GM23338 (cell line): ENCODE results near the gene KIF6. TPM values are rescaled to one million over a fixed set of nuclear protein-coding genes. Genes with fewer than 3 reads are reported as not detected.

Experiments used
- ATAC-seq: fragments of 200-7000 bp; cut with Tn5 transposase; 3 replicates; pipeline ENCODE4 v1.9.1; 2020
- DNase-seq: peaks from one replicate; pipeline ENCODE4 v3.0.0-alpha.2; 2015; ENCODE audit warnings: low spot score
- H2AFZ ChIP-seq: fragments of 200-600 bp; sonication (generic); 2 replicates; pipeline ENCODE4 v1.8.0; 2016; ENCODE audit warnings: antibody characterized with exemption, mild to moderate bottlenecking, moderate library complexity
- H3F3A ChIP-seq: fragments of 200-600 bp; sonication (generic); replicated peaks from 2 replicates; pipeline ENCODE4 v1.8.0; 2017; ENCODE audit warnings: antibody characterized with exemption, mixed run types, low read depth
- H3K27ac ChIP-seq: fragments of 200-600 bp; sonication (generic); 2 replicates; pipeline ENCODE4 v1.6.1; 2016; ENCODE audit warnings: low read depth
- H3K27me3 ChIP-seq: fragments of 200-600 bp; sonication (generic); 2 replicates; pipeline ENCODE4 v1.8.0; 2016; ENCODE audit warnings: mild to moderate bottlenecking, mixed run types, moderate library complexity; ENCODE audit not compliant: insufficient read depth
- H3K36me3 ChIP-seq: fragments of 200-600 bp; sonication (generic); 2 replicates; pipeline ENCODE4 v1.8.0; 2016; ENCODE audit warnings: mild to moderate bottlenecking; ENCODE audit not compliant: insufficient read depth
- H3K4me1 ChIP-seq: fragments of 200-600 bp; sonication (generic); 2 replicates; pipeline ENCODE4 v1.8.0; 2016; ENCODE audit warnings: mild to moderate bottlenecking, moderate library complexity; ENCODE audit not compliant: insufficient read depth
- H3K4me2 ChIP-seq: fragments of 200-600 bp; sonication (generic); 2 replicates; pipeline ENCODE4 v1.7.1; 2017; ENCODE audit warnings: mixed run types
- H3K4me3 ChIP-seq: fragments of 200-600 bp; sonication (generic); 2 replicates; pipeline ENCODE4 v1.6.1; 2016; ENCODE audit warnings: mixed run types
- H3K79me2 ChIP-seq: fragments of 200-600 bp; sonication (generic); replicated peaks from 2 replicates; pipeline ENCODE4 v1.8.0; 2017; ENCODE audit warnings: mild to moderate bottlenecking; ENCODE audit not compliant: insufficient read depth
- H3K9me2 ChIP-seq: fragments of 200-600 bp; sonication (generic); 2 replicates; pipeline ENCODE4 v1.8.0; 2017; ENCODE audit not compliant: insufficient read depth
- H4K20me1 ChIP-seq: fragments of 200-600 bp; sonication (generic); replicated peaks from 2 replicates; pipeline ENCODE4 v1.8.0; 2017; ENCODE audit warnings: mild to moderate bottlenecking; ENCODE audit not compliant: insufficient read depth
- H3K27ac Mint-ChIP-seq: 2 replicates; pipeline ENCODE4 v1.8.0; 2020; ENCODE audit warnings: inconsistent platforms, mild to moderate bottlenecking, moderate library complexity, mixed read lengths
- H3K27me3 Mint-ChIP-seq: 3 replicates; pipeline ENCODE4 v1.8.0; 2022; ENCODE audit warnings: low read depth, mild to moderate bottlenecking, moderate library complexity, mixed read lengths, inconsistent platforms; ENCODE audit not compliant: insufficient read depth, poor library complexity
- H3K36me3 Mint-ChIP-seq: 3 replicates; pipeline ENCODE4 v1.8.0; 2021; ENCODE audit warnings: low read depth, mild to moderate bottlenecking, inconsistent platforms, moderate library complexity, mixed read lengths
- H3K4me1 Mint-ChIP-seq: 3 replicates; pipeline ENCODE4 v1.8.0; 2020; ENCODE audit warnings: mild to moderate bottlenecking, inconsistent platforms, mixed read lengths
- H3K4me3 Mint-ChIP-seq: 3 replicates; pipeline ENCODE4 v1.8.0; 2021; ENCODE audit warnings: moderate library complexity, mild to moderate bottlenecking, inconsistent platforms, mixed read lengths
- H3K9me3 Mint-ChIP-seq: 3 replicates; pipeline ENCODE4 v1.8.0; 2020; ENCODE audit warnings: moderate library complexity, mild to moderate bottlenecking, inconsistent platforms, mixed read lengths
- CTCF ChIP-seq, 2 experiments: fragments of 200-600 bp in 1 of 2; sonication (generic) in 1 of 2; conservative IDR thresholded peaks; 2 replicates each; pipeline versions ENCODE4 v1.5.1 to v1.6.1; 2016 to 2017; ENCODE audit warnings: antibody characterized with exemption in 2 of 2, low read depth in 2 of 2, mild to moderate bottlenecking in 2 of 2, moderate library complexity in 1 of 2
- EZH2 ChIP-seq: fragments of 200-600 bp; sonication (generic); IDR thresholded peaks from one replicate; pipeline ENCODE4 v1.8.0; 2017; ENCODE audit warnings: antibody characterized with exemption, mild to moderate bottlenecking, low read depth; ENCODE audit not compliant: unreplicated experiment
- JUNB ChIP-seq: IDR thresholded peaks from one replicate; pipeline ENCODE4 v1.6.1; 2016; ENCODE audit warnings: antibody characterized with exemption; ENCODE audit not compliant: unreplicated experiment
- STAT1 ChIP-seq: IDR thresholded peaks from one replicate; pipeline ENCODE4 v1.6.1; 2016; ENCODE audit warnings: antibody characterized with exemption; ENCODE audit not compliant: unreplicated experiment
- ZNF114 ChIP-seq: fragments of 250-450 bp; sonication (Bioruptor Pico); IDR thresholded peaks from 2 replicates; pipeline ENCODE4 v1.5.0; 2020; ENCODE audit warnings: mild to moderate bottlenecking, moderate library complexity
- polyA plus RNA-seq: library from polyadenylated mRNA; unstranded; fragments of >200 nt; fragmentation: Nextera tagmentation; extraction: Ambion mirVana; gene quantifications from 2 replicates; pipeline ENCODE4 v1.2.1, GENCODE V29; 2016
- total RNA-seq: library from RNA; depleted of rRNA; stranded (reverse); fragments of >200 nt; shearing (Covaris generic); gene quantifications from 2 replicates; pipeline ENCODE4 v1.2.3, GENCODE V29; 2014
- TF ChIP-seq, protein P1 (sequence below): fragments of 250-450 bp; sonication (Bioruptor Pico); IDR thresholded peaks from 2 replicates; pipeline ENCODE4 v1.5.0; 2020; ENCODE audit warnings: mild to moderate bottlenecking, moderate library complexity

KIF6 gene
- total and polyA plus RNA-seq, 2 experiments from 2014 or later, result 0.87 to 1.7 TPM

DNA sequence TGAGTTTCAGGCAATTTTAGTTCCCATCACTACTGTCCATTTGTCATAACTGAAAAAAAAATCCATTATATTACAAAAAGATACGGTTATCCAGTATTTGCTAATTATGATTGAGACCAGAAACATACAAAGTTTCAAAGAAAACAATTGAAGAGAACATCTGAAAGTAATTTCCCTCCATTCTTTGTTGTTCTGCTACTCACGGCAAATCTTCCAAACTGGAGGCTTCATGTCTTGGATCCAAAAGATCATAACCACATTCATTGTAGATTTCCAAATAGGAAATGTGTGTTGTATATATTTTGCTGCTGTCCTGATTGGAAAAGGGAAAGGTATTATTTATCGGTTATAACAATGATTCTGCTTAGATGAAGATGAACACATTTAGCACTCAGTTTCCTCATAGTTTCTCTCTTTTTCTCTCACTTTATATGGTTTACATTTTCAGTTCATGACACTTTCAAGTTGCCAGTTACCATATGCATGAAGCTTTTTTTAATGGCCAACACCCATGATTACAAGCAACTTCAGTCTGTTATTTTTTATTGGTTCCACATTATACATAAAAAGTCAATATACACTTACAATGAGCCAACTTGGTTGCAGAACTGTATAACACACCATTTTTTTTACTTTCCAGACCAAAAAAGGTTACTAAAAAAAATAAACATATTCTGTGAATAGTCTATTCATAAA lies 90.4 kb downstream of the KIF6 start:
- Mint-ChIP-seq H3K4me3 (no peak overlapping the region), H3K27me3 (no peaks in the 10 kb centered on the region), H3K9me3 (no peaks in the 10 kb centered on the region), H3K36me3 (no peaks in the 10 kb centered on the region), H3K4me1 (peaks cover 2% of the 10 kb centered on the region; the same call in 1 of the 3 replicates), H3K27ac (no peak overlapping the region)
- H3K4me1 ChIP-seq, result no peaks in the 10 kb centered on the region
- no peaks in the 10 kb centered on the region for H3K9me2 ChIP-seq
- DNase-seq (no peak), ATAC-seq (no peak)
- no peak overlapping the region for H3K27ac ChIP-seq
- no peaks in the 10 kb centered on the region for H4K20me1 ChIP-seq
- TF ChIP-seq ZNF114 (CRISPR knock-in tag) (no peak), JUNB (no peak), CTCF (conservative IDR thresholded peaks at IDR 0.05; ENCODE audit: low read depth in 2 of 2) (no peak), STAT1 (no peak), EZH2 (no peak)
- TF ChIP-seq, protein P1, sequence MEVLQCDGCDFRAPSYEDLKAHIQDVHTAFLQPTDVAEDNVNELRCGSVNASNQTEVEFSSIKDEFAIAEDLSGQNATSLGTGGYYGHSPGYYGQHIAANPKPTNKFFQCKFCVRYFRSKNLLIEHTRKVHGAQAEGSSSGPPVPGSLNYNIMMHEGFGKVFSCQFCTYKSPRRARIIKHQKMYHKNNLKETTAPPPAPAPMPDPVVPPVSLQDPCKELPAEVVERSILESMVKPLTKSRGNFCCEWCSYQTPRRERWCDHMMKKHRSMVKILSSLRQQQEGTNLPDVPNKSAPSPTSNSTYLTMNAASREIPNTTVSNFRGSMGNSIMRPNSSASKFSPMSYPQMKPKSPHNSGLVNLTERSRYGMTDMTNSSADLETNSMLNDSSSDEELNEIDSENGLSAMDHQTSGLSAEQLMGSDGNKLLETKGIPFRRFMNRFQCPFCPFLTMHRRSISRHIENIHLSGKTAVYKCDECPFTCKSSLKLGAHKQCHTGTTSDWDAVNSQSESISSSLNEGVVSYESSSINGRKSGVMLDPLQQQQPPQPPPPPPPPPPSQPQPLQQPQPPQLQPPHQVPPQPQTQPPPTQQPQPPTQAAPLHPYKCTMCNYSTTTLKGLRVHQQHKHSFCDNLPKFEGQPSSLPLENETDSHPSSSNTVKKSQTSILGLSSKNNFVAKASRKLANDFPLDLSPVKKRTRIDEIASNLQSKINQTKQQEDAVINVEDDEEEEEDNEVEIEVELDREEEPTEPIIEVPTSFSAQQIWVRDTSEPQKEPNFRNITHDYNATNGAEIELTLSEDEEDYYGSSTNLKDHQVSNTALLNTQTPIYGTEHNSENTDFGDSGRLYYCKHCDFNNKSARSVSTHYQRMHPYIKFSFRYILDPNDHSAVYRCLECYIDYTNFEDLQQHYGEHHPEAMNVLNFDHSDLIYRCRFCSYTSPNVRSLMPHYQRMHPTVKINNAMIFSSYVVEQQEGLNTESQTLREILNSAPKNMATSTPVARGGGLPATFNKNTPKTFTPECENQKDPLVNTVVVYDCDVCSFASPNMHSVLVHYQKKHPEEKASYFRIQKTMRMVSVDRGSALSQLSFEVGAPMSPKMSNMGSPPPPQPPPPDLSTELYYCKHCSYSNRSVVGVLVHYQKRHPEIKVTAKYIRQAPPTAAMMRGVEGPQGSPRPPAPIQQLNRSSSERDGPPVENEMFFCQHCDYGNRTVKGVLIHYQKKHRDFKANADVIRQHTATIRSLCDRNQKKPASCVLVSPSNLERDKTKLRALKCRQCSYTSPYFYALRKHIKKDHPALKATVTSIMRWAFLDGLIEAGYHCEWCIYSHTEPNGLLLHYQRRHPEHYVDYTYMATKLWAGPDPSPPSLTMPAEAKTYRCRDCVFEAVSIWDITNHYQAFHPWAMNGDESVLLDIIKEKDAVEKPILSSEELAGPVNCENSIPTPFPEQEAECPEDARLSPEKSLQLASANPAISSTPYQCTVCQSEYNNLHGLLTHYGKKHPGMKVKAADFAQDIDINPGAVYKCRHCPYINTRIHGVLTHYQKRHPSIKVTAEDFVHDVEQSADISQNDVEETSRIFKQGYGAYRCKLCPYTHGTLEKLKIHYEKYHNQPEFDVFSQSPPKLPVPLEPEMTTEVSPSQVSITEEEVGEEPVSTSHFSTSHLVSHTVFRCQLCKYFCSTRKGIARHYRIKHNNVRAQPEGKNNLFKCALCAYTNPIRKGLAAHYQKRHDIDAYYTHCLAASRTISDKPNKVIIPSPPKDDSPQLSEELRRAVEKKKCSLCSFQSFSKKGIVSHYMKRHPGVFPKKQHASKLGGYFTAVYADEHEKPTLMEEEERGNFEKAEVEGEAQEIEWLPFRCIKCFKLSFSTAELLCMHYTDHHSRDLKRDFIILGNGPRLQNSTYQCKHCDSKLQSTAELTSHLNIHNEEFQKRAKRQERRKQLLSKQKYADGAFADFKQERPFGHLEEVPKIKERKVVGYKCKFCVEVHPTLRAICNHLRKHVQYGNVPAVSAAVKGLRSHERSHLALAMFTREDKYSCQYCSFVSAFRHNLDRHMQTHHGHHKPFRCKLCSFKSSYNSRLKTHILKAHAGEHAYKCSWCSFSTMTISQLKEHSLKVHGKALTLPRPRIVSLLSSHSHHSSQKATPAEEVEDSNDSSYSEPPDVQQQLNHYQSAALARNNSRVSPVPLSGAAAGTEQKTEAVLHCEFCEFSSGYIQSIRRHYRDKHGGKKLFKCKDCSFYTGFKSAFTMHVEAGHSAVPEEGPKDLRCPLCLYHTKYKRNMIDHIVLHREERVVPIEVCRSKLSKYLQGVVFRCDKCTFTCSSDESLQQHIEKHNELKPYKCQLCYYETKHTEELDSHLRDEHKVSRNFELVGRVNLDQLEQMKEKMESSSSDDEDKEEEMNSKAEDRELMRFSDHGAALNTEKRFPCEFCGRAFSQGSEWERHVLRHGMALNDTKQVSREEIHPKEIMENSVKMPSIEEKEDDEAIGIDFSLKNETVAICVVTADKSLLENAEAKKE (CRISPR knock-in tag), result no peak
- H3K36me3 ChIP-seq, result no peaks in the 10 kb centered on the region
- H2AFZ ChIP-seq, result no peak overlapping the region
- H3K4me2 ChIP-seq, result no peak overlapping the region
- H3F3A ChIP-seq, result no peaks in the 10 kb centered on the region
- no peaks in the 10 kb centered on the region for H3K79me2 ChIP-seq
- no peaks in the 10 kb centered on the region for H3K27me3 ChIP-seq
- no peak overlapping the region for H3K4me3 ChIP-seq
